Central memory CD8-positive, alpha-beta T cell (primary cell): ENCODE measurements around the gene ATP6V0A1.

Source experiments
- ATAC-seq: fragments of 150-1000 bp; cut with Tn5 transposase; replicated peaks from 2 replicates; pipeline ENCODE4 v1.10.0; 2022; ENCODE audit warnings: mild to moderate bottlenecking, moderate FRiP score, moderate number of reproducible peaks; ENCODE audit not compliant: poor library complexity, severe bottlenecking; ENCODE audit errors: extremely low read depth
- DNase-seq, 2 donors: peaks; one replicate each; pipeline ENCODE4 v3.0.0; 2021; ENCODE audit warnings: low spot score in 2 of 2
- H3K27ac Mint-ChIP-seq: one replicate; pipeline ENCODE4 v1.8.0; 2022; ENCODE audit warnings: low read depth, mild to moderate bottlenecking, moderate library complexity, mixed read lengths
- H3K27me3 Mint-ChIP-seq: one replicate; pipeline ENCODE4 v1.8.0; 2022; ENCODE audit warnings: mixed read lengths
- H3K36me3 Mint-ChIP-seq: one replicate; pipeline ENCODE4 v1.8.0; 2022; ENCODE audit warnings: mild to moderate bottlenecking, moderate library complexity, mixed read lengths; ENCODE audit not compliant: insufficient read depth
- H3K4me1 Mint-ChIP-seq: one replicate; pipeline ENCODE4 v1.8.0; 2022; ENCODE audit warnings: mixed read lengths
- H3K4me3 Mint-ChIP-seq: one replicate; pipeline ENCODE4 v1.8.0; 2022; ENCODE audit warnings: mild to moderate bottlenecking, moderate library complexity, mixed read lengths
- H3K9me3 Mint-ChIP-seq: one replicate; pipeline ENCODE4 v1.8.0; 2022; ENCODE audit warnings: mixed read lengths

ATP6V0A1 gene

DNA sequence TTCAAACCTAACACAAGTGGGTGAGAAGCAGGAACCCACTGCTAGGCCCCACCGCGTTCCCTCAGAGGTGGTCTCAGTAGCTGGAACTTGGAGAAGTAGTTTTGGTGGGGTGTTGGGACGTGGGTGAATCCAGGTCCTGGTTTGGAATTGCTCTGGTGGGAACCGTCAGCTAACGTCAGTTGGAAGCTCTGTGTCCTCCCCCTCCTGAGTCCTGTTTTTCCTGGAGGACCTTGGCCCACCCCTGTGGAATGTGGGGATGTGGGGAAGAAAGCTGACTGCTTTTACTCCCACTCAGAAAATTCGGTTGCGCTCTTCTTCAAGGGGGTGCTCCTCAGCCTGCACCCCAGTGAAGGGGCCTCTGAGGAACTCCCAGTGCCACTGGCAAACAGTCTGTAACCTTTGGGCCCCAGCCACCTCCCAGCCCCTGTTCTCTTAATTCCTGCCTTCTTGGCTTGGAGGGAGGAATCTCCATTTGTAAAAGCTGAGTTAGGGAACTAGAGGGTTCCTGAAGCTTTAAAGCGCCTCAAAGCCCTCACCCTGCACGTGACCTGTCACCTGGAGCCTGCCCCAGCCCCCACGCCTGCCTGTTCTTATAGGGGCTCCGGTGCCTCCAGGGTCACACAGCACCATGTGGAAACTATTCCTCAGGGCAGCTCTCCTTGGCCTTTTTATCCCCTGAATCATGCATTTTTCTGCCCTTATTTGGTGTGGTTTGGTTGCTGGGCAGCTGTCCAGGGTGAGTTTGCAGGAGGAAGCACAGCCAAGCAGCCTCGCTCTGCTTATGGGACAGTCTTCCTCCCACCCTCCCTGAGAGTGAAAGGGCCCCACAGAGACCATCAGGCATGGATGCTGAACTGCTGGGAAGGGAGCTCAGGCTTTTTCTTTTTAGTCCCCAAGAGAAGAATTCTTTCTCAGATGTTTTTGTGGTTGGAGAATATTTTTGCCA lies 61.1 kb downstream of the ATP6V0A1 start:
- DNase-seq (no peak), ATAC-seq (no peak)
- H3K27me3 Mint-ChIP-seq, result no peaks in the 10 kb centered on the region
- peaks cover 15% of the 10 kb centered on the region for H3K4me1 Mint-ChIP-seq
- no peaks in the 10 kb centered on the region for H3K9me3 Mint-ChIP-seq
- no peaks in the 10 kb centered on the region for H3K36me3 Mint-ChIP-seq
- H3K27ac Mint-ChIP-seq, result no peak overlapping the region
- H3K4me3 Mint-ChIP-seq, result no peak overlapping the region

GRCh38 chr17:42520540-42520951 lies 61.9 kb downstream of the ATP6V0A1 start:
- Mint-ChIP-seq H3K36me3 (no peaks in the 10 kb centered on the region), H3K27ac (no peak overlapping the region), H3K9me3 (no peaks in the 10 kb centered on the region), H3K4me1 (peaks cover 15% of the 10 kb centered on the region), H3K27me3 (no peaks in the 10 kb centered on the region), H3K4me3 (no peak overlapping the region)
- DNase-seq (no peak), ATAC-seq (no peak)

DNA sequence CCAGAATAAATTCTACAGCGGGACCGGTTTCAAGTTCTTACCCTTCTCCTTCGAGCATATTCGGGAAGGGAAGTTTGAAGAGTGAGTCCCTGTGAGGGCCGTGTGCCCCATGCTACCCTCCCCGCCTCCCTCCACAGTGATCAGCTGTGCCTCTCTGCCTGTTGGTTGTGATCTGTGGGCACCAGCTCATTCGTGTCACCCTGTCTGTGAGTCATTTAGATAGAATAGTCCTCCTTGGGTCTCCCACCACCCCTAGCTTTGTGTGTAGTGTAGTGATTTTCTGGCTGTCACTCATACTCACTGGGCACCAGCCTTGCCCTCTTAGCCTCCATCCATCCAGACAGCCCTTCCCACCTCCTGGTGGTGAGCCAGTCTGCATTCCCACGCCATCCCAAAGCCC lies 62.4 kb downstream of the ATP6V0A1 start:
- no peaks in the 10 kb centered on the region for H3K36me3 Mint-ChIP-seq
- no peak for DNase-seq
- H3K27me3 Mint-ChIP-seq, result no peaks in the 10 kb centered on the region
- no peaks in the 10 kb centered on the region for H3K9me3 Mint-ChIP-seq
- no peak for ATAC-seq
- H3K4me1 Mint-ChIP-seq, result peaks cover 15% of the 10 kb centered on the region
- no peak overlapping the region for H3K4me3 Mint-ChIP-seq
- H3K27ac Mint-ChIP-seq, result no peak overlapping the region

DNA sequence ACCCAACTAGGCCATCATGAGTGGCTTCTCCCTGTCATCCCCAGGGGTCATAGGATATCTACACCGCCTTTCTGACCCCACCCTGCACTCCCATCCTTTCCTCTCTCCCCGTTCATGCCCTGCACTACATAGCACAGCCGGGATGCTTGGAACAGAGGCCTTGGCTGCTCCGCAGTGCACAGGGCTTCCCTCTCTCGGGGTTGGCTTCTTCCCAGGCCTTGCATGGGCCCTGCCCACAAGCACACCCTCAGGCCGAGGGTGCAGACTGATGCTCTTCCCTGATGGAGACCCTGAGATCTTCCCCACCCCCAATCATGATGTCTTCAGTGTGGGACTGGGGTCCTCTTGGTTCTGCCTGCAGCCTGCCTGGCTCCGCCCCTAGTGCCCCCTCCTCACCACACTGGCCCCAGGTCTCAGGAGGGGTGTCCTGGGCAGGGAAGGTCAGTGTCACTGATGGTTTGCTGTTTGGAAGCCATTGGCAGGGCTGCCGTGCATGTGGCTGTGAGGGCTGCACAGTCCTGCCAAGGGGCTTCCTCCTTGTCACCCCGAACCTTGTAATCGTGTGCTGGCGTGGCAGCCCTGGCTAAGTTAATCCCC lies 63.1 kb downstream of the ATP6V0A1 start:
- ATAC-seq (no peak), DNase-seq (no peak)
- no peak overlapping the region for H3K4me3 Mint-ChIP-seq
- no peaks in the 10 kb centered on the region for H3K27me3 Mint-ChIP-seq
- peaks cover 15% of the 10 kb centered on the region for H3K4me1 Mint-ChIP-seq
- H3K9me3 Mint-ChIP-seq, result no peaks in the 10 kb centered on the region
- H3K36me3 Mint-ChIP-seq, result no peaks in the 10 kb centered on the region
- H3K27ac Mint-ChIP-seq, result no peak overlapping the region

DNA sequence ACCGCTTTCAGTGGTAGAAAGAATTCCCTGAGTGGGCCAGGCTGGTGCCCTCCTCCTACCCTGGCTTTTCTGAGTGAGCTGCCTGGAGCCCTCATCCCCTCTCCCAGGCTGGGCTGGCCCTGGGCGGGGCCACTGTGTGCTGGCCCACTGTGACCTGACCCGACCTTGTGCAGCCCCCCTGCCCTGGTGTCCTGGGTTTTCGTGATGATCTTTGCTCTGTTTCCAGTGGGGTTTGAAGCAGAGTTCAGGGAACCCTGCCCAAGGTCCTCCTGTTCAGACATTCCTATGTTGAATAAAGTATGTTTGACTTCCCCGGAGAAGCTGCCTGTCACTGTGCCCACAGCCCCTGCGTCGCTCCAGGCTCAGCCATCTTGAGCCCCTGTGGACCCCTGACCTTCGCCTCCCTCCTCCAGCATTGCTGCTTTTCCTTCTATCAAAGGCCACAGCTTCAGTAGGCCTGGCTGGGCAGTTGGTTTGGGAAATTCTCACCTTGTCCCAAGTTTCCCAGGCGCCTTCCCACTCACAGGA lies 63.6 kb downstream of the ATP6V0A1 start:
- Mint-ChIP-seq H3K27me3 (no peaks in the 10 kb centered on the region), H3K4me3 (no peak overlapping the region), H3K4me1 (peaks cover 17% of the 10 kb centered on the region), H3K9me3 (no peaks in the 10 kb centered on the region), H3K27ac (no peak overlapping the region), H3K36me3 (peaks cover under 1% of the 10 kb centered on the region)
- ATAC-seq, result no peak
- no peak for DNase-seq

DNA sequence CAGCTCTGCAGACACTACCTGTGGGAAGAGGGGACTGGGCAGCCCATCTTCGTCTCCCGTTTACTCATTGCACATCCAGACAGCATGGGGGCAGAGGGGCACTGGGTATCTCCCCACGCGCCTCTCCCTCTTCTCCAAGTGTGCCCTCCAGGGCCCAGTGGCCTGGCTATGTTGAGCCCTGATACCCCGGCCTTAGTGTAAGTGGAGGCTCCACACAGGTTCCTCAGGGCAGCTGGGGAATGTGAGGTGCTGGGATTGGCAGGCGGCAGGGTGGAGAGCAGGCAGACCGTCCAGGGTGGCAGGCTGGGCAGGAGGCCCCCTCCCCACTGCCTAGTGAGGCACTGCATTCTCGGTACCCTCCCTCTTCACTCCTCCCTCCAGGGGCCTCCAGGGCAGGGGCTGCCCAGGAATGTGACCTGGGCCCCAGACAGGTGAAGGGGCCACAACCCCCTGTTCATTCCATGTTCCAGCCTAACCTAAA lies 64.2 kb downstream of the ATP6V0A1 start:
- H3K27ac Mint-ChIP-seq, result no peak overlapping the region
- H3K4me1 Mint-ChIP-seq, result peaks cover 14% of the 10 kb centered on the region
- H3K4me3 Mint-ChIP-seq, result no peak overlapping the region
- peaks cover 2% of the 10 kb centered on the region for H3K36me3 Mint-ChIP-seq
- ATAC-seq (no peak), DNase-seq (no peak)
- no peaks in the 10 kb centered on the region for H3K27me3 Mint-ChIP-seq
- no peaks in the 10 kb centered on the region for H3K9me3 Mint-ChIP-seq

GRCh38 chr17:42525221-42525620 lies 66.5 kb downstream of the ATP6V0A1 start:
- H3K27ac Mint-ChIP-seq, result no peak overlapping the region
- no peaks in the 10 kb centered on the region for H3K9me3 Mint-ChIP-seq

GRCh38 chr17:42526031-42526444 lies 67.4 kb downstream of the ATP6V0A1 start:
- no peaks in the 10 kb centered on the region for H3K9me3 Mint-ChIP-seq
- peaks cover 32% of the 10 kb centered on the region for H3K4me1 Mint-ChIP-seq
- no peak for ATAC-seq
- H3K27me3 Mint-ChIP-seq, result no peaks in the 10 kb centered on the region
- H3K4me3 Mint-ChIP-seq, result no peak overlapping the region
- peaks cover 7% of the 10 kb centered on the region for H3K36me3 Mint-ChIP-seq
- DNase-seq, result no peak
- no peak overlapping the region for H3K27ac Mint-ChIP-seq

More at GRCh38 chr17:42525221-42525620, 66.5 kb downstream of the ATP6V0A1 start:
- Mint-ChIP-seq H3K4me1 (peaks cover 24% of the 10 kb centered on the region), H3K27me3 (no peaks in the 10 kb centered on the region), H3K36me3 (peaks cover 2% of the 10 kb centered on the region), H3K4me3 (no peak overlapping the region)
- no peak for ATAC-seq
- no peak for DNase-seq

- no peak overlapping the region for H3K27ac Mint-ChIP-seq
- H3K36me3 Mint-ChIP-seq, result peaks cover 10% of the 10 kb centered on the region
- ATAC-seq (no peak), DNase-seq (no peak)
- no peaks in the 10 kb centered on the region for H3K9me3 Mint-ChIP-seq
- no peaks in the 10 kb centered on the region for H3K27me3 Mint-ChIP-seq
- no peak overlapping the region for H3K4me3 Mint-ChIP-seq
- H3K4me1 Mint-ChIP-seq, result peaks cover 41% of the 10 kb centered on the region
Observed at GRCh38 chr17:42527932-42528331, 69.3 kb downstream of the ATP6V0A1 start.

GRCh38 chr17:42529061-42529460 lies 70.4 kb downstream of the ATP6V0A1 start:
- ATAC-seq (no peak), DNase-seq (no peak)
- H3K27ac Mint-ChIP-seq, result no peak overlapping the region
- H3K4me1 Mint-ChIP-seq, result peaks cover 44% of the 10 kb centered on the region
- no peak overlapping the region for H3K4me3 Mint-ChIP-seq
- H3K36me3 Mint-ChIP-seq, result peaks cover 10% of the 10 kb centered on the region
- H3K27me3 Mint-ChIP-seq, result no peaks in the 10 kb centered on the region
- no peaks in the 10 kb centered on the region for H3K9me3 Mint-ChIP-seq

- no peak for ATAC-seq
- H3K4me1 Mint-ChIP-seq, result peaks cover 46% of the 10 kb centered on the region
Observed at GRCh38 chr17:42530952-42531454, 72.3 kb downstream of the ATP6V0A1 start.

DNA sequence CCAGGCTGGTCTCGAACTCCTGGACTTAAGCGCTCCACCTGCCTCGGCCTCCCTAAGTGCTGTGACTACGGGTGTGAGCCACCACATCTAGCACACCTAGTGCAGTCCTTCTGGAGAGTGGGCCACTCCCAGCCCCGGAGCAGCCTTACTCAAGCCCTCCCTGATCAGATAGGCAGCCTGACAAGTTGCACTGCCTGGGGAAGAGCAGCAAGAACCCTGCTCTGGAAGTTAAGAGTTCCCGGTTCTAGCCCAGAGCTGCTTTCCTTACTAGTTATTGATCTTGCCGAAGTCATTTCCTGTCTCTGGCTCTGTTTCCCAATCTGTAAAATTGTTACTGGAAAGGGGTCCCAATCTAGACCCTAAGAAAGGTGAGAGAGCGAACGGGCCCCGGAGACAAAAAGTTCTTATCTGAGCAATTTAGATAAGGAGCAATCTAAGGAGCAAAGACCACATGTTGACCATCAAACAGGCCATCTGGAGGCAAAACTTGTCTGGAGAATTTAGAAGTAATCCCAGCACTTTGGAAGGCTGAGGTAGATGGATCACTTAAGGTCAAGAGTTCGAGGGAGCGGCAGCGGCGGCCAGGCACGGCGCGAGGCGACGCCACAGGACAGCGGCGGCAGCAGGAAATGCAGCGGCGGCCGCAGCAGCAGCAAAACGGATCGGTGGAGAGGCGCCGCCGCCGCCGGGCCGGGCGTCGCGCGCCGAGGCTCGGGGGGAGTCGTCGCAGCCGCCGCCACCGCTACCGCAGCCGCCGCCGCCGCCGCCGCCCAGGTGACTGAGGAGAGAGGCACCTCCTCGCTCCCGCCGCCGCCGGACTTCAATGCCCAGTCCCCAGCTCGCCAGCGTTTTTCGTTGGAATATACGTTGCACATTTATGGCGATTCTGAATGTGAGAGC lies 73.0 kb downstream of the ATP6V0A1 start:
- peaks cover 48% of the 10 kb centered on the region for H3K4me1 Mint-ChIP-seq
- H3K27me3 Mint-ChIP-seq, result no peaks in the 10 kb centered on the region
- no peaks in the 10 kb centered on the region for H3K9me3 Mint-ChIP-seq
- H3K27ac Mint-ChIP-seq, result no peak overlapping the region
- peak; percentile 33 for ATAC-seq
- H3K36me3 Mint-ChIP-seq, result peaks cover 10% of the 10 kb centered on the region
- H3K4me3 Mint-ChIP-seq, result peak overlapping the region; percentile 82
- no peak for DNase-seq

More at GRCh38 chr17:42530952-42531454, 72.3 kb downstream of the ATP6V0A1 start:
- DNase-seq, result no peak
- no peaks in the 10 kb centered on the region for H3K9me3 Mint-ChIP-seq
- no peak overlapping the region for H3K27ac Mint-ChIP-seq
- no peaks in the 10 kb centered on the region for H3K27me3 Mint-ChIP-seq
- H3K4me3 Mint-ChIP-seq, result peak overlapping the region; percentile 82
- peaks cover 10% of the 10 kb centered on the region for H3K36me3 Mint-ChIP-seq
